ENCODE measurements around the gene BSN.

GRCh38 chr3:49593041-49593440, 38.8 kb downstream of the BSN start:
- no peak for TF ChIP-seq CTCF (IDR thresholded peaks at IDR 0.05)
- TF ChIP-seq POLR2A (IDR thresholded peaks at IDR 0.05) = no peak

All from right lobe of liver (tissue), 4 donors.